Endothelial cell of umbilical vein (primary cell): ENCODE measurements around the gene TLN1. TPM values are rescaled to one million over a fixed set of nuclear protein-coding genes. Genes with fewer than 3 reads are reported as not detected.

Experiments
- BruUV-seq: library from RNA; stranded (reverse); fragments of 400-500 nt; replicated peaks from 2 replicates; lab custom pipeline; 2021; lab: Mats Ljungman, UMichigan
- CTCF ChIA-PET: fragments of 300-600, 350-600 bp; sonication (Branson Sonifier 250); formaldehyde crosslinking; loops from one replicate; lab custom pipeline; 2021; ENCODE audit warnings: antibody characterized with exemption, inconsistent platforms; lab: Charles Lee
- POLR2A ChIA-PET: fragments of 300-600, 350-600 bp; sonication (Branson Sonifier 250); formaldehyde crosslinking; loops from one replicate; lab custom pipeline; 2021; ENCODE audit warnings: antibody characterized with exemption, inconsistent platforms; lab: Charles Lee
- DNase-seq: peaks from one replicate; pipeline ENCODE4 v3.0.0-alpha.2; 2011; ENCODE audit warnings: low read depth, low spot score
- FAIRE-seq: peaks from 2 replicates; lab custom pipeline; 2011; peaks lifted over from hg19 to GRCh38; lab: Jason Lieb, UNC
- H2AFZ ChIP-seq: 2 replicates; pipeline ENCODE4 v1.6.0; 2012; ENCODE audit warnings: low read depth, low read length, control low read depth, inconsistent platforms
- H3K27ac ChIP-seq: 2 replicates; pipeline ENCODE4 v1.5.1; 2011; ENCODE audit warnings: low read depth, mild to moderate bottlenecking, control low read depth, low read length, moderate library complexity; ENCODE audit not compliant: insufficient read depth
- H3K27me3 ChIP-seq, 2 experiments: 2 replicates each; pipeline versions ENCODE4 v1.6.0 to v1.6.1; 2011; ENCODE audit warnings: low read length in 2 of 2, mixed read lengths in 1 of 2; ENCODE audit not compliant: control insufficient read depth in 2 of 2, insufficient read depth in 2 of 2
- H3K36me3 ChIP-seq, 2 experiments: 2 replicates in 1 of 2; 3 replicates in 1 of 2; pipeline ENCODE4 v1.5.1; 2011; ENCODE audit warnings: low read length in 2 of 2, mild to moderate bottlenecking in 1 of 2, moderate library complexity in 1 of 2; ENCODE audit not compliant: control insufficient read depth in 2 of 2, insufficient read depth in 2 of 2; ENCODE audit errors: extremely low read depth in 1 of 2
- H3K4me1 ChIP-seq: 3 replicates; pipeline ENCODE4 v1.5.1; 2011; ENCODE audit warnings: mild to moderate bottlenecking, low read length; ENCODE audit not compliant: control insufficient read depth, insufficient read depth; ENCODE audit errors: extremely low read depth
- H3K4me2 ChIP-seq: 2 replicates; pipeline ENCODE4 v1.6.1; 2011; ENCODE audit warnings: low read length, control low read depth, mixed read lengths; ENCODE audit not compliant: insufficient read depth
- H3K4me3 ChIP-seq, 3 experiments: fragments of 200-600 bp in 1 of 3; sonication (generic), shearing (Covaris generic) in 1 of 3; replicated peaks in 1 of 3; 2 replicates each; pipeline ENCODE4 v1.5.1; 2011 to 2016; ENCODE audit warnings: control low read depth in 3 of 3, low read length in 3 of 3, mild to moderate bottlenecking in 2 of 3, inconsistent platforms in 1 of 3, low read depth in 1 of 3, moderate library complexity in 1 of 3; ENCODE audit not compliant: insufficient read depth in 1 of 3
- H3K79me2 ChIP-seq: 2 replicates; pipeline ENCODE4 v1.6.0; 2012; ENCODE audit warnings: low read length, inconsistent platforms; ENCODE audit not compliant: control insufficient read depth, insufficient read depth
- H3K9ac ChIP-seq: replicated peaks from 2 replicates; pipeline ENCODE3; 2011; ENCODE audit warnings: low read length, control low read depth; ENCODE audit not compliant: insufficient read depth; ENCODE audit errors: extremely low read depth
- H3K9me1 ChIP-seq: replicated peaks from 3 replicates; pipeline ENCODE4 v1.6.0; 2011; ENCODE audit warnings: mild to moderate bottlenecking, low read length; ENCODE audit not compliant: control insufficient read depth, insufficient read depth; ENCODE audit errors: extremely low read depth
- H3K9me3 ChIP-seq: replicated peaks from 2 replicates; pipeline ENCODE4 v1.5.1; 2012; ENCODE audit warnings: low read length, inconsistent platforms; ENCODE audit not compliant: control insufficient read depth, insufficient read depth
- H4K20me1 ChIP-seq: replicated peaks from 2 replicates; pipeline ENCODE3; 2011; ENCODE audit warnings: mild to moderate bottlenecking, low read length; ENCODE audit not compliant: control insufficient read depth, insufficient read depth; ENCODE audit errors: extremely low read depth
- EZH2 ChIP-seq: IDR thresholded peaks from 2 replicates; pipeline ENCODE4 v1.6.1; 2012; ENCODE audit warnings: borderline replicate concordance, low read depth, mild to moderate bottlenecking, moderate library complexity, low read length, inconsistent platforms; ENCODE audit not compliant: severe bottlenecking
- JUN ChIP-seq: IDR thresholded peaks from 2 replicates; pipeline ENCODE4 v1.6.1; 2011; ENCODE audit warnings: borderline replicate concordance, low read depth; ENCODE audit not compliant: insufficient read length, insufficient read depth
- POLR2AphosphoS5 ChIP-seq: IDR thresholded peaks from 2 replicates; pipeline ENCODE4 v1.6.1; 2012; ENCODE audit warnings: low read depth, mild to moderate bottlenecking, control low read depth, low read length, moderate library complexity; ENCODE audit not compliant: insufficient read depth
- dilution Hi-C: fragments of 300-500 bp; cut with MboI; formaldehyde crosslinking; loops from one replicate; pipeline ENCODE4 v1.15.0; 2019; ENCODE audit warnings: low sequenced_read_pairs; ENCODE audit not compliant: extremely low pct_ligation_motif_present
- intact Hi-C: fragments of 100-400 bp; cut with micrococcal nuclease; formaldehyde crosslinking; loops from one replicate; pipeline ENCODE4 v1.10.0; 2022
- polyA plus RNA-seq, 4 experiments: library from polyadenylated mRNA; depleted of rRNA in 3 of 4; stranded (reverse) in 3 of 4; unstranded in 1 of 4; fragments of >200 nt; gene quantifications; 2 replicates each; pipeline versions ENCODE4 v1.2.1 to v1.2.3, GENCODE V29; 2011 to 2012; ENCODE audit warnings: missing spikeins in 1 of 4
- total RNA-seq: library from RNA; stranded (reverse); gene quantifications from 2 replicates; pipeline ENCODE4 v1.2.3, GENCODE V29; 2021
- TF ChIP-seq, protein P1 (sequence below), 2 donors: IDR thresholded peaks; 1 replicate in 1 of 2; 2 replicates in 1 of 2; pipeline ENCODE4 v1.5.1; 2011; ENCODE audit warnings: low read length in 2 of 2, mild to moderate bottlenecking in 2 of 2, moderate library complexity in 2 of 2, control low read depth in 1 of 2, inconsistent platforms in 1 of 2, low read depth in 1 of 2; ENCODE audit not compliant: insufficient read depth in 1 of 2; ENCODE audit errors: extremely low read depth in 1 of 2

Gene TLN1
- total and polyA plus RNA-seq, 2 donors (not counting 3 experiments of a cell fraction or from before 2014, with no cell fraction given), result 120 to 450 TPM

DNA sequence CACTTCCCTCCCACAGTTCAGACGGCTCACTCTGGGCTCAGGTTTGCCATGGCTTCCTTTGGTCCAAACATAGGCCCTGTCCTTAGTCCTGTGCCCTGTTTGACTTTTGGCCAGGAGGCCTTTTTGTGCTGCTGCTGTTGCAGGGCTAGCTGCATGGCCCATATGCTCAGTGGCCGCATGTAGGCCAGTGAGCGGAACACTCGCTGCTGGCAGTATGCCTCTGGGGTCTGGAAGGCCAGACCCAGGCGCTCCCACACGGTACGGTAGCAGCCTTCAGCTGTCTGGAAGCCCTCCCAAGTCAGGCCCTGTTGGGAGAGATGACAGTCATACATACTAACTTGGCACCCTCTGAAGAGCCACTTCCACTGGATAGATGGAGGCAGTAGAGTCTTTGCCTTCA, 5.1 kb upstream of the TLN1 start:
- no peak overlapping the region for H3K4me3 ChIP-seq
- H3K79me2 ChIP-seq, result peaks cover 41% of the 10 kb centered on the region
- no peak overlapping the region for H3K9ac ChIP-seq
- no peak overlapping the region for H2AFZ ChIP-seq
- intact Hi-C loops (no loop called here), dilution Hi-C loops (no loop called here)
- peaks cover 14% of the 10 kb centered on the region for H3K4me1 ChIP-seq
- H3K27ac ChIP-seq, result no peak overlapping the region
- TF ChIP-seq JUN, result no peak
- peak; percentile 7 for TF ChIP-seq POLR2AphosphoS5
- H3K9me3 ChIP-seq, result no peaks in the 10 kb centered on the region
- peaks cover 41 to 60% of the 10 kb centered on the region in 2 experiments for H3K36me3 ChIP-seq
- no peaks in the 10 kb centered on the region for H4K20me1 ChIP-seq
- no peak for DNase-seq
- H3K9me1 ChIP-seq, result no peaks in the 10 kb centered on the region
- no peak for FAIRE-seq
- no peak overlapping the region for H3K4me2 ChIP-seq
- no peaks in the 10 kb centered on the region for H3K27me3 ChIP-seq
- BruUV-seq, result TSS peak; percentile 33
- ChIA-PET CTCF (interaction anchor here (1.0 to 5.3 kb wide), 7 partner anchors 10 to 89 kb away, joined by 3 to 86 read pairs (median 8); partner anchors contain the start of genes GBA2 and RGP1), POLR2A (no interaction called here)

DNA sequence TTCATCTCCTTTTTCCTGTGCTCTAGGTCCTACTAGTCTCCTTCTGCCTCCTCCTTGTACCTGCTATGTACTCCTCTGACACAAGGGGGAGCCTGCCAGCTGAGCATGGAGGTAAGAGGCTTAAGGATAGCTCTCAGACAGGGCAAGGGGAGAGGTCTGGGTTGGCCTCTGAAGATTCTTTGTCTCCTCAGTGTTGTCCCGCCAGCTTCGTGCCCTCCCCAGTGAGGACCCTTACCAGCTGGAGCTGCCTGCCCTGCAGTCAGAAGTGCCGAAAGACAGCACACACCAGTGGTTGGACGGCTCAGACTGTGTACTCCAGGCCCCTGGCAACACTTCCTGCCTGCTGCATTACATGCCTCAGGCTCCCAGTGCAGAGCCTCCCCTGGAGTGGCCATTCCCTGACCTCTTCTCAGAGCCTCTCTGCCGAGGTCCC, 4.2 kb upstream of the TLN1 start:
- DNase-seq (peak; percentile 87), FAIRE-seq (peak; percentile 98)
- POLR2A ChIA-PET, result interaction anchor here (0.6 kb wide), 1 partner anchor 52 kb away, joined by 3 read pairs; no protein-coding TSS in a partner anchor
- Histone ChIP-seq H3K4me1 (peaks cover 15% of the 10 kb centered on the region), H3K79me2 (peaks cover 39% of the 10 kb centered on the region), H3K4me2 (no peak overlapping the region), H3K9ac (no peak overlapping the region), H3K36me3 (peaks cover 38 to 54% of the 10 kb centered on the region in 2 experiments), H3K27me3 (no peaks in the 10 kb centered on the region), H3K4me3 (no peak overlapping the region), H3K27ac (peak overlapping the region; percentile 14), H3K9me3 (no peaks in the 10 kb centered on the region), H4K20me1 (no peaks in the 10 kb centered on the region), H3K9me1 (no peaks in the 10 kb centered on the region), H2AFZ (no peak overlapping the region)
- BruUV-seq, result no TSS peak
- CTCF ChIA-PET, result interaction anchor here (0.6 to 5.3 kb wide), 25 partner anchors 9 to 146 kb away, joined by 3 to 102 read pairs (median 6); partner anchors contain the start of genes GBA2, HINT2, MSMP and NPR2
- intact Hi-C loops (loop anchor here (1.0 kb wide), 4 partner anchors 9 to 90 kb away; no protein-coding TSS in a partner anchor), dilution Hi-C loops (no loop called here)
- no peak for TF ChIP-seq EZH2
- TF ChIP-seq, protein P1, sequence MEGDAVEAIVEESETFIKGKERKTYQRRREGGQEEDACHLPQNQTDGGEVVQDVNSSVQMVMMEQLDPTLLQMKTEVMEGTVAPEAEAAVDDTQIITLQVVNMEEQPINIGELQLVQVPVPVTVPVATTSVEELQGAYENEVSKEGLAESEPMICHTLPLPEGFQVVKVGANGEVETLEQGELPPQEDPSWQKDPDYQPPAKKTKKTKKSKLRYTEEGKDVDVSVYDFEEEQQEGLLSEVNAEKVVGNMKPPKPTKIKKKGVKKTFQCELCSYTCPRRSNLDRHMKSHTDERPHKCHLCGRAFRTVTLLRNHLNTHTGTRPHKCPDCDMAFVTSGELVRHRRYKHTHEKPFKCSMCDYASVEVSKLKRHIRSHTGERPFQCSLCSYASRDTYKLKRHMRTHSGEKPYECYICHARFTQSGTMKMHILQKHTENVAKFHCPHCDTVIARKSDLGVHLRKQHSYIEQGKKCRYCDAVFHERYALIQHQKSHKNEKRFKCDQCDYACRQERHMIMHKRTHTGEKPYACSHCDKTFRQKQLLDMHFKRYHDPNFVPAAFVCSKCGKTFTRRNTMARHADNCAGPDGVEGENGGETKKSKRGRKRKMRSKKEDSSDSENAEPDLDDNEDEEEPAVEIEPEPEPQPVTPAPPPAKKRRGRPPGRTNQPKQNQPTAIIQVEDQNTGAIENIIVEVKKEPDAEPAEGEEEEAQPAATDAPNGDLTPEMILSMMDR (IDR thresholded peaks at IDR 0.05; ENCODE audit: extremely low read depth in 1 of 2, insufficient read depth in 1 of 2, low read depth in 1 of 2, low read length in 2 of 2), result peak; percentile 84 to 95
